H1 (cell line): Measurements from ENCODE around the gene MRPS31. TPM values are rescaled to one million over a fixed set of nuclear protein-coding genes. Genes with fewer than 3 reads are reported as not detected.

ENCODE experiments used
- CTCF ChIA-PET: fragments of 300-600 bp; sonication (Branson Sonifier 250); formaldehyde crosslinking; loops from one replicate; lab custom pipeline; 2021; ENCODE audit not compliant: partially characterized antibody; lab: Charles Lee
- POLR2A ChIA-PET: fragments of 300-600 bp; sonication (Branson Sonifier 250); formaldehyde crosslinking; loops from one replicate; lab custom pipeline; 2021; ENCODE audit warnings: inconsistent platforms; ENCODE audit not compliant: partially characterized antibody; lab: Charles Lee
- DNase-seq, 2 experiments: peaks; one replicate each; pipeline versions ENCODE4 v3.0.0 to v3.0.0-alpha.2; 2010 to 2022; ENCODE audit warnings: low spot score in 2 of 2, low read depth in 1 of 2, mixed read lengths in 1 of 2
- FAIRE-seq: peaks from 2 replicates; lab custom pipeline; 2011; peaks lifted over from hg19 to GRCh38; lab: Jason Lieb, UNC
- H2AFZ ChIP-seq: 2 replicates; pipeline ENCODE4 v1.8.1; 2012; ENCODE audit warnings: low read length, inconsistent platforms
- H2AK5ac ChIP-seq: 2 replicates; pipeline ENCODE4 v1.6.1; 2013; ENCODE audit warnings: low read depth, low read length
- H2BK120ac ChIP-seq: replicated peaks from 2 replicates; pipeline ENCODE3; 2013; ENCODE audit warnings: low read depth, low read length, inconsistent platforms
- H2BK12ac ChIP-seq: 2 replicates; pipeline ENCODE4 v1.6.1; 2013; ENCODE audit warnings: low read depth, low read length
- H2BK15ac ChIP-seq: 2 replicates; pipeline ENCODE4 v1.6.1; 2013; ENCODE audit warnings: low read length
- H2BK20ac ChIP-seq: 2 replicates; pipeline ENCODE4 v1.6.1; 2013; ENCODE audit warnings: low read length
- H2BK5ac ChIP-seq: 2 replicates; pipeline ENCODE4 v1.6.1; 2013; ENCODE audit warnings: low read depth, low read length
- H3K14ac ChIP-seq: 2 replicates; pipeline ENCODE4 v1.6.1; 2013; ENCODE audit warnings: inconsistent platforms; ENCODE audit not compliant: insufficient read length
- H3K18ac ChIP-seq: 2 replicates; pipeline ENCODE4 v1.6.1; 2013; ENCODE audit warnings: low read length; ENCODE audit errors: extremely low read depth
- H3K23ac ChIP-seq: 2 replicates; pipeline ENCODE4 v1.6.1; 2013; ENCODE audit warnings: inconsistent platforms; ENCODE audit not compliant: insufficient read length
- H3K23me2 ChIP-seq: 2 replicates; pipeline ENCODE4 v1.6.1; 2013; ENCODE audit warnings: low read depth, low read length
- H3K27ac ChIP-seq: 2 replicates; pipeline ENCODE4 v1.6.1; 2011; ENCODE audit warnings: low read depth, low read length, inconsistent platforms
- H3K27me3 ChIP-seq, 4 experiments: replicated peaks in 1 of 4; 1 replicate in 1 of 4; 2 replicates in 3 of 4; pipeline versions ENCODE4 v1.6.1 to v1.8.1; 2011 to 2013; ENCODE audit warnings: low read length in 3 of 4, mild to moderate bottlenecking in 3 of 4, inconsistent platforms in 2 of 4, mixed read lengths in 2 of 4, moderate library complexity in 1 of 4; ENCODE audit not compliant: control insufficient read depth in 3 of 4, insufficient read depth in 3 of 4; ENCODE audit errors: extremely low read depth in 1 of 4
- H3K36me3 ChIP-seq, 4 experiments: 2 replicates each; pipeline versions ENCODE4 v1.6.1 to v1.8.1; 2011 to 2013; ENCODE audit warnings: mild to moderate bottlenecking in 4 of 4, low read length in 3 of 4, moderate library complexity in 2 of 4, control low read depth in 1 of 4, inconsistent platforms in 1 of 4; ENCODE audit not compliant: insufficient read depth in 4 of 4, control insufficient read depth in 2 of 4
- H3K4ac ChIP-seq: replicated peaks from 2 replicates; pipeline ENCODE3; 2013; ENCODE audit warnings: low read length, low read depth, mixed read lengths, inconsistent platforms; ENCODE audit not compliant: insufficient read length
- H3K4me1 ChIP-seq, 4 experiments: replicated peaks in 1 of 4; 1 replicate in 1 of 4; 2 replicates in 3 of 4; pipeline versions ENCODE4 v1.6.1 to v1.8.1; 2011 to 2013; ENCODE audit warnings: low read length in 3 of 4, inconsistent platforms in 2 of 4, mixed read lengths in 1 of 4; ENCODE audit not compliant: insufficient read depth in 4 of 4, control insufficient read depth in 3 of 4
- H3K4me2 ChIP-seq, 2 experiments: 2 replicates each; pipeline versions ENCODE4 v1.6.1 to v1.8.1; 2011 to 2013; ENCODE audit warnings: low read depth in 2 of 2, low read length in 2 of 2, control low read depth in 1 of 2, inconsistent platforms in 1 of 2, mild to moderate bottlenecking in 1 of 2; ENCODE audit not compliant: insufficient read depth in 1 of 2
- H3K4me3 ChIP-seq, 4 experiments: fragments of 200-600, 300-600 bp in 1 of 4; sonication (generic), shearing (Covaris generic), sonication (Bioruptor Twin) in 1 of 4; 2 replicates each; pipeline versions ENCODE4 v1.5.1 to v1.8.1; 2011 to 2016; ENCODE audit warnings: low read length in 4 of 4, low read depth in 3 of 4, control low read depth in 2 of 4, inconsistent platforms in 2 of 4, mild to moderate bottlenecking in 2 of 4, mixed read lengths in 1 of 4, moderate library complexity in 1 of 4; ENCODE audit not compliant: insufficient read depth in 2 of 4; ENCODE audit errors: extremely low read depth in 1 of 4
- H3K56ac ChIP-seq: replicated peaks from 2 replicates; pipeline ENCODE3; 2013; ENCODE audit warnings: low read depth, mild to moderate bottlenecking, mixed read lengths, low read length, inconsistent platforms; ENCODE audit not compliant: insufficient read length
- H3K79me1 ChIP-seq: 2 replicates; pipeline ENCODE4 v1.6.1; 2013; ENCODE audit warnings: low read depth, low read length, control low read depth
- H3K79me2 ChIP-seq, 2 experiments: 2 replicates each; pipeline versions ENCODE4 v1.6.1 to v1.8.1; 2012 to 2013; ENCODE audit warnings: low read length in 2 of 2, mild to moderate bottlenecking in 2 of 2, inconsistent platforms in 1 of 2; ENCODE audit not compliant: insufficient read depth in 2 of 2, control insufficient read depth in 1 of 2
- H3K9ac ChIP-seq, 4 experiments: replicated peaks in 1 of 4; 1 replicate in 1 of 4; 2 replicates in 3 of 4; pipeline versions ENCODE4 v1.6.1 to v1.8.1; 2011 to 2013; ENCODE audit warnings: low read depth in 3 of 4, low read length in 3 of 4, control low read depth in 2 of 4, mild to moderate bottlenecking in 2 of 4, moderate library complexity in 2 of 4, inconsistent platforms in 1 of 4; ENCODE audit errors: extremely low read depth in 1 of 4
- H3K9me3 ChIP-seq, 2 experiments: 2 replicates each; pipeline versions ENCODE4 v1.6.1 to v1.8.1; 2012 to 2013; ENCODE audit warnings: mild to moderate bottlenecking in 2 of 2, moderate library complexity in 2 of 2, control low read depth in 1 of 2, inconsistent platforms in 1 of 2, low read depth in 1 of 2, low read length in 1 of 2, mixed read lengths in 1 of 2; ENCODE audit not compliant: insufficient read depth in 2 of 2
- H4K20me1 ChIP-seq, 2 experiments: replicated peaks in 1 of 2; 2 replicates each; pipeline versions ENCODE3 to v1.8.1; 2011 to 2013; ENCODE audit warnings: inconsistent platforms in 2 of 2, low read length in 2 of 2, mild to moderate bottlenecking in 1 of 2; ENCODE audit not compliant: insufficient read depth in 2 of 2, control insufficient read depth in 1 of 2
- H4K5ac ChIP-seq: 2 replicates; pipeline ENCODE4 v1.6.1; 2013; ENCODE audit warnings: low read length, low read depth, mixed read lengths, inconsistent platforms; ENCODE audit not compliant: insufficient read length
- H4K8ac ChIP-seq: 2 replicates; pipeline ENCODE4 v1.8.0; 2013; ENCODE audit warnings: mild to moderate bottlenecking, moderate library complexity, low read length, inconsistent platforms; ENCODE audit not compliant: insufficient read depth; ENCODE audit errors: extremely low read depth
- H4K91ac ChIP-seq: replicated peaks from 2 replicates; pipeline ENCODE3; 2013; ENCODE audit warnings: low read length, mixed read lengths, inconsistent platforms; ENCODE audit not compliant: insufficient read length
- CHD2 ChIP-seq: IDR thresholded peaks from 2 replicates; pipeline ENCODE4 v1.6.1; 2012; ENCODE audit warnings: low read length, improper control_type of control experiment
- HDAC2 ChIP-seq, 2 experiments: fragments of 300-600 bp in 1 of 2; sonication (generic) in 1 of 2; IDR thresholded peaks; 2 replicates each; pipeline ENCODE4 v1.6.1; 2011 to 2012; ENCODE audit warnings: low read depth in 2 of 2, low read length in 2 of 2, mild to moderate bottlenecking in 2 of 2, moderate library complexity in 2 of 2, borderline replicate concordance in 1 of 2, inconsistent platforms in 1 of 2
- NANOG ChIP-seq: IDR thresholded peaks from 2 replicates; pipeline ENCODE4 v1.6.1; 2011; ENCODE audit warnings: low read length, low read depth, mild to moderate bottlenecking, inconsistent platforms; ENCODE audit not compliant: insufficient read depth, poor library complexity, severe bottlenecking
- RNF2 ChIP-seq: fragments of 200-900, 300-1000 bp; sonication (generic); IDR thresholded peaks from 2 replicates; pipeline ENCODE4 v1.7.1; 2016; ENCODE audit warnings: borderline replicate concordance, low read depth, mild to moderate bottlenecking, antibody characterized with exemption, low read length; ENCODE audit not compliant: poor library complexity, severe bottlenecking; ENCODE audit errors: missing control alignments
- RXRA ChIP-seq: IDR thresholded peaks from 2 replicates; pipeline ENCODE4 v1.6.1; 2011; ENCODE audit warnings: low read depth, mild to moderate bottlenecking, low read length, moderate library complexity; ENCODE audit not compliant: insufficient read depth
- SP4 ChIP-seq: IDR thresholded peaks from 2 replicates; pipeline ENCODE4 v1.6.1; 2012; ENCODE audit warnings: low read length, inconsistent platforms
- TEAD4 ChIP-seq: IDR thresholded peaks from 2 replicates; pipeline ENCODE4 v1.6.1; 2012; ENCODE audit warnings: low read depth, low read length, inconsistent platforms, mixed read lengths
- ZNF274 ChIP-seq: IDR thresholded peaks from 2 replicates; pipeline ENCODE4 v1.7.0; 2012; ENCODE audit warnings: low read length, borderline replicate concordance; ENCODE audit errors: extremely low read depth
- WGBS, 2 experiments: shearing (Covaris generic) in 1 of 2; methylation state at CpG; one replicate each; pipeline versions ENCODE4 v1.1.6 to v1.1.7; 2013 to 2015; ENCODE audit warnings: low lambda C conversion rate in 2 of 2, mixed read lengths in 2 of 2, inconsistent platforms in 1 of 2, low coverage in 1 of 2, missing lambda C conversion rate in 1 of 2; ENCODE audit not compliant: insufficient replicate concordance in 2 of 2, insufficient coverage in 1 of 2, insufficient read length in 1 of 2; ENCODE audit errors: extremely low coverage in 1 of 2, missing lambda C conversion rate in 1 of 2; 5-methylcytosine and 5-hydroxymethylcytosine counted together
- polyA plus RNA-seq, 7 experiments: library from polyadenylated mRNA; depleted of rRNA in 3 of 7; stranded (reverse) in 5 of 7; unstranded in 2 of 7; fragments of >200 nt in 5 of 7; fragments of 200-250 nt in 2 of 7; gene quantifications; 1 replicate in 5 of 7; 2 replicates in 1 of 7; 4 replicates in 1 of 7; pipeline versions ENCODE4 v1.2.1 to v1.2.3, GENCODE V29; 2011 to 2013; ENCODE audit warnings: missing spikeins in 2 of 7, mixed read lengths in 2 of 7
- total RNA-seq: library from RNA; stranded (reverse); fragmentation: NEBNext Ultra II Directional; extraction: Animal tissue kit (Norgen Biotek cat#: 25700); gene quantifications from 2 replicates; pipeline ENCODE4 v1.2.1, GENCODE V29; 2021
- TF ChIP-seq, protein P1 (sequence below): IDR thresholded peaks from 2 replicates; pipeline ENCODE4 v1.6.1; 2011; ENCODE audit warnings: low read depth, mild to moderate bottlenecking, low read length; ENCODE audit not compliant: insufficient read depth
- TF ChIP-seq, protein P2 (sequence below), 3 experiments: IDR thresholded peaks; 1 replicate in 2 of 3; 2 replicates in 1 of 3; pipeline versions ENCODE4 v1.5.1 to v1.6.1; 2011; ENCODE audit warnings: low read length in 3 of 3, mild to moderate bottlenecking in 3 of 3, inconsistent platforms in 2 of 3, low read depth in 1 of 3, moderate library complexity in 1 of 3; ENCODE audit not compliant: insufficient read depth in 1 of 3; ENCODE audit errors: control extremely low read depth in 1 of 3

Gene MRPS31
- total and polyA plus RNA-seq, 2 of the 8 experiments (the other 6 are each of a cell fraction or from before 2014, with no cell fraction given): 13.6 to 33.3 TPM

DNA sequence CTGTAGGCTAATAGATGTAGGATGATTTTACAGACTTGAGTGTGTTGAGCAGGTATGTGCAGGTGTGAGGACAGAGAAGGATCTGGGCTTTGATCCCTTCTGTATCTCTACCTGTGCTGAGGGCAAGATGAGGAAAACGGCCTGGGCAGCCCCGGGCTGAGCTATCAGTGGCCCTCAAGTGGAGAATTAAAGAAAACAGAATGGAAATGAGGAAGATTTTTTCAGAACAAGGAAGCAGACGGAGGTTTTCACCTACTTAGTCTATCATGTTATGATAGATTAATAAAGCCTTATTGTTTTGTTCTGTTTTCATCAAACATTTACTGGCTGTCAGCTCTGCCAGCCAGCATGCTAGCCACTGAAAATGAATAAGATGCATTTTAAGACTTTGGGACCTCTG is 82.2 kb downstream of the MRPS31 start:
- no peak overlapping the region for H3K18ac ChIP-seq
- H3K27ac ChIP-seq: no peak overlapping the region
- WGBS, 2 experiments: 92% methylated on average over 3 of the region's 3 CpGs; no CpG with 5 or more reads in 1 of the 2 experiments
- no peak overlapping the region for H3K4me2 ChIP-seq
- H3K23me2 ChIP-seq: no peaks in the 10 kb centered on the region
- H4K5ac ChIP-seq: no peak overlapping the region
- CTCF ChIA-PET: interaction anchor here (1.2 to 3.5 kb wide), 3 partner anchors 60 to 447 kb away, joined by 3 to 10 read pairs (median 3); no protein-coding TSS in a partner anchor
- no peak overlapping the region for H4K8ac ChIP-seq
- no peaks in the 10 kb centered on the region for H3K36me3 ChIP-seq
- H2AK5ac ChIP-seq: no peak overlapping the region
- DNase-seq (no peak), FAIRE-seq (no peak)
- POLR2A ChIA-PET: no interaction called here
- H3K27me3 ChIP-seq: no peaks in the 10 kb centered on the region
- no peak overlapping the region for H4K91ac ChIP-seq
- no peak overlapping the region; the same call in 1 of the 2 replicates for H2BK12ac ChIP-seq
- no peak overlapping the region for H2BK20ac ChIP-seq
- H3K56ac ChIP-seq: no peak overlapping the region
- H2BK5ac ChIP-seq: no peak overlapping the region
- H3K4me3 ChIP-seq: no peak overlapping the region
- no peak overlapping the region for H2BK120ac ChIP-seq
- no peak overlapping the region for H2AFZ ChIP-seq
- H3K79me1 ChIP-seq: no peaks in the 10 kb centered on the region
- no peaks in the 10 kb centered on the region for H3K9me3 ChIP-seq
- H3K14ac ChIP-seq: no peak overlapping the region
- no peaks in the 10 kb centered on the region for H3K4me1 ChIP-seq
- no peaks in the 10 kb centered on the region for H4K20me1 ChIP-seq
- H2BK15ac ChIP-seq: no peak overlapping the region
- H3K23ac ChIP-seq: no peak overlapping the region
- no peak overlapping the region for H3K4ac ChIP-seq
- no peaks in the 10 kb centered on the region for H3K79me2 ChIP-seq
- no peak overlapping the region for H3K9ac ChIP-seq
- TF ChIP-seq, protein P1, sequence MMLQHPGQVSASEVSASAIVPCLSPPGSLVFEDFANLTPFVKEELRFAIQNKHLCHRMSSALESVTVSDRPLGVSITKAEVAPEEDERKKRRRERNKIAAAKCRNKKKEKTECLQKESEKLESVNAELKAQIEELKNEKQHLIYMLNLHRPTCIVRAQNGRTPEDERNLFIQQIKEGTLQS: no peak
- TF ChIP-seq HDAC2 (IDR thresholded peaks at IDR 0.05; ENCODE audit: borderline replicate concordance in 1 of 2, low read depth in 2 of 2, low read length in 2 of 2) (no peak), SP4 (no peak), TEAD4 (no peak), NANOG (no peak), ZNF274 (no peak), RXRA (no peak), RNF2 (no peak), CHD2 (no peak)
- TF ChIP-seq, protein P2, sequence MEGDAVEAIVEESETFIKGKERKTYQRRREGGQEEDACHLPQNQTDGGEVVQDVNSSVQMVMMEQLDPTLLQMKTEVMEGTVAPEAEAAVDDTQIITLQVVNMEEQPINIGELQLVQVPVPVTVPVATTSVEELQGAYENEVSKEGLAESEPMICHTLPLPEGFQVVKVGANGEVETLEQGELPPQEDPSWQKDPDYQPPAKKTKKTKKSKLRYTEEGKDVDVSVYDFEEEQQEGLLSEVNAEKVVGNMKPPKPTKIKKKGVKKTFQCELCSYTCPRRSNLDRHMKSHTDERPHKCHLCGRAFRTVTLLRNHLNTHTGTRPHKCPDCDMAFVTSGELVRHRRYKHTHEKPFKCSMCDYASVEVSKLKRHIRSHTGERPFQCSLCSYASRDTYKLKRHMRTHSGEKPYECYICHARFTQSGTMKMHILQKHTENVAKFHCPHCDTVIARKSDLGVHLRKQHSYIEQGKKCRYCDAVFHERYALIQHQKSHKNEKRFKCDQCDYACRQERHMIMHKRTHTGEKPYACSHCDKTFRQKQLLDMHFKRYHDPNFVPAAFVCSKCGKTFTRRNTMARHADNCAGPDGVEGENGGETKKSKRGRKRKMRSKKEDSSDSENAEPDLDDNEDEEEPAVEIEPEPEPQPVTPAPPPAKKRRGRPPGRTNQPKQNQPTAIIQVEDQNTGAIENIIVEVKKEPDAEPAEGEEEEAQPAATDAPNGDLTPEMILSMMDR (IDR thresholded peaks at IDR 0.05; ENCODE audit: control extremely low read depth in 1 of 3, insufficient read depth in 1 of 3, low read depth in 1 of 3, low read length in 3 of 3): no peak
